Activated T-cell treated with anti-CD3 and anti-CD28 coated beads for 24 hours (primary cell): ENCODE measurements around the gene CLDN4.
"Not testable (repeated sequence)": the region's sequence is repeated elsewhere in the genome, so short reads cannot be mapped to it uniquely, and the experiment has no call there.

Experiments
- DNase-seq: peaks from one replicate; pipeline ENCODE4 v3.0.0-alpha.2; 2020; ENCODE audit warnings: low read depth

Gene CLDN4

DNA sequence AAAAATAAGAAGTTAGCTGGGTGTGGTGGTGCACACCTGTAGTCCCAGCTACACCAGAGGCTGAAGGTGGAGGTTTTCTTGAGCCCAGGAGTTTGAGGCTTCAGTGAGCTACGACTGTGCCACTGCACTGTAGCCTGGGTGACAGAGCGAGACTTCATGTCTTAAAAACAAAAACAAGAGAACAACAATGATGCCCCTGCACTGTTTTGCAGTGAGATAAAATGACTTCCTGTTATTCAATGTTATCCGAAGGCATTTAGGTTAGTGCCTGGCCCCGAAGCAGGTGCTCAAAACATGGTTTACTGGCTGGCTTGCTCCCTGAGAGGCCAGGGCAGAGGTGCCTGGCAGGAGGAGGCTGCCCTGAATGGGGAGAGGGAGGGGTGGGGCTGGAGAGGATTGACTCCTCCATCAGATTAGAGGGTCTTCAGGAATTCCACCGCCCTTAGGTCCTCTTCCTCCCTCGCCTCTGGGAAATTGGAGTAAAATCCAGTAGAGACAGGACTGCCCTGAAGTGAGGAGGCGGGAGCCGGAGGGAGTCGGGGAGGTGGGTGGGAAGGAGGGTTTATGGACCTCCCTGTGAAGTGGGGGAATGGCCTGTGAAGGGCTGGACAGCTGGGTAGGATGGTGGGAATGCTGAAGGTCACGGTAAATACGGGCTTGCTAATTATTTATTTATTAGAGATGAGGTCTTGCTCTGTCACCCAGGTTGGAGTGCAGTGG, 6.8 kb upstream of the CLDN4 start:
- DNase-seq = no peak

- no peak for DNase-seq
These were observed 5.8 kb upstream of the CLDN4 start for GRCh38 chr7:73824986-73825385.

DNA sequence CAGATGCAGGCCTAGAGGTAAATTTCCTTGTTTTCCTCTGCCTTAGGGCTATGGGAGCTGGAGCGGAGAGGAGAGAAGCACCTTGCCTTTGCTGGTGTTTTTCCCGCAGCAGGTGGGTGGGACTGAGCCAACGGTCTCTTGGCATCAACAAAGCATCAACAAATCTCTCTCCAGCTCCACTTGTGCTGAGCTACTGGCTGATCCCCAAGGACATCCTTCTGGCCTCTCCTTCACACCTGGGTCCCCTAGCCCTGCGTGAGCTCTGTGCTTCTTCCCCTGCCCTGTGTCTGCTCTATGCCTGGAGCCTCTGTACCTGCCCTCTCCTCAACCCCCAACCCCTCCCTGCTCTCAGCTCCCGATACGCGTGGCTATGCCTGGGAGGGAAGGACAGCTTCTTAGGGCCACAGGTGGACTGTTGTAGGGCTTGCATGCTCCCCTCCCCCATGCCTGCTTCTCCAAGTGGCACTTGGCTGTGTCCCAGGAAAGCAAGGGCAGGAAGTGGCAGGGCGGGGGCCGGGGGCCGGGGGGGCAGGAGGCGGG, 3.2 kb upstream of the CLDN4 start:
- no peak for DNase-seq

DNA sequence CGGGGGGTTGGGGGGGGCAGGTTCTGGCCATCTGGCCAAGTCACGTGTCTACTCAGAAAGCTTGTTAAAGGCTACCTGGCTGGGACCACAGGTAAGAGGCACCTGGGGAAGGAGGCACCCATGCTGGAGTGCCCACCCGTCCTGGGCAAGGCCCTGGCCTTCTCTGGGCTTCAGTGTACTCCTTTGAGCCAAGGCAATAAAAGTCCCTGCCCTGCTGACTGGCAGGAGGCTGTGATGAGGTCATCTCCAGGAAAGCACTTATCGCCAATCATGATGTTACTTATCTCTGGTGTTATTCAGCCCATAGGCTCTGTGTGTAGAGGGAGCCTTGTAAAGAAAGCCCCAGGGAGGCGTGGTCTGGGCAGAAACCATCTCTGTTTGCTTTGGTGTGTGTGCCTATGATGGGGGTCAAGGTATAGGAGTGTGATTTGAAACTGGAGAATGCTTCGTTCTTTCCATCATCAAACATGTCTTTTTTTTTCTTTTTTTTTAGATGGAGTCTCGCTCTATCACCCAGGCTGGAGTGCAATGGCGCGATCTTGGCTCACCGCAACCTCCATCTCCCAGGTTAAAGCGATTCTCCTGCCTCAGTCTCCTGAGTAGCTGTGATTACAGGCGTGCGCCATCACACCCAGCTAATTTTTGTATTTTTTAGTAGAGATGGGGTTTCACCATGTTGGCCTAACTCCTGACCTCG, 2.5 kb upstream of the CLDN4 start:
- DNase-seq = no peak

DNA sequence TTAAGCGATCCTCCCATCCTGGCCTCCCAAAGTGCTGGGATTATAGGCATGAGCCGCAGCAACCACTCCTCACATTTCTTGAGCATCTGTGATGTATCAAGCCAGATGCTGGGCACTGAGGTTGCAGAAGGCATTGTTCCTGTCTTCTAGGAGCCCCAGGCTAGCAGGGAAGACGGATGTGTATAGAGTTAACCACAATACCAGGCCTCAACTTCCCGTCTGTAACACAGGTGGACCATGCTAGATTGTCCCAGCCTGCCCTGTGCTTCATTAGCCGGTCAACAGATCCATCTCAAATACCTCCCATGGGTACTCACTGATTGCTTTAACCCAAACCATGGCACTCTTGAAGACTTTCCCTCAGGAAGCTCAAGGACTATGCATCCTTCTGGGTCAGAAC, 1.8 kb upstream of the CLDN4 start:
- no peak for DNase-seq

DNA sequence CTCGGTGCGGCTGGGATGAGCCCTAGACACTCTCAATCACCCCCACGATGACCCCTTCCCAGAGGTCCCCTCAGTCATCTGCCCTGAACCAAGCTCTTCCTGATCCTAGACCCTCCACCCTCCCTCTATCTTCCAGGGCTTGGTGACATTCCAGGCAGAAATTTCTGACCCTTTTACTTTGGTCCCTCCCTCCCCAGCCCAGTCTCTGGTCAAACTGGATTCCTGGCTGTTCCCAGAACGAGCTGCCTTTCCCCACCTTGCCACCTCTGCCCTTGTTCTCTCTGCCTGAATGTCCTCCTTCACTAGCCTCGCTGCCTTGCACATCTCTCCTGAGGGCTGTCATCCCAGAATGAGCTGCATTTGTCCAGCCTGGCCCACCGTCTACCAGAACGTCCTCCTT, 1.3 kb upstream of the CLDN4 start:
- DNase-seq = no peak

- DNase-seq = no peak
These were observed 695 bp upstream of the CLDN4 start for GRCh38 chr7:73829921-73830680.

- DNase-seq = no peak
These were observed 713 bp downstream of the CLDN4 start for GRCh38 chr7:73831584-73831833.

DNA sequence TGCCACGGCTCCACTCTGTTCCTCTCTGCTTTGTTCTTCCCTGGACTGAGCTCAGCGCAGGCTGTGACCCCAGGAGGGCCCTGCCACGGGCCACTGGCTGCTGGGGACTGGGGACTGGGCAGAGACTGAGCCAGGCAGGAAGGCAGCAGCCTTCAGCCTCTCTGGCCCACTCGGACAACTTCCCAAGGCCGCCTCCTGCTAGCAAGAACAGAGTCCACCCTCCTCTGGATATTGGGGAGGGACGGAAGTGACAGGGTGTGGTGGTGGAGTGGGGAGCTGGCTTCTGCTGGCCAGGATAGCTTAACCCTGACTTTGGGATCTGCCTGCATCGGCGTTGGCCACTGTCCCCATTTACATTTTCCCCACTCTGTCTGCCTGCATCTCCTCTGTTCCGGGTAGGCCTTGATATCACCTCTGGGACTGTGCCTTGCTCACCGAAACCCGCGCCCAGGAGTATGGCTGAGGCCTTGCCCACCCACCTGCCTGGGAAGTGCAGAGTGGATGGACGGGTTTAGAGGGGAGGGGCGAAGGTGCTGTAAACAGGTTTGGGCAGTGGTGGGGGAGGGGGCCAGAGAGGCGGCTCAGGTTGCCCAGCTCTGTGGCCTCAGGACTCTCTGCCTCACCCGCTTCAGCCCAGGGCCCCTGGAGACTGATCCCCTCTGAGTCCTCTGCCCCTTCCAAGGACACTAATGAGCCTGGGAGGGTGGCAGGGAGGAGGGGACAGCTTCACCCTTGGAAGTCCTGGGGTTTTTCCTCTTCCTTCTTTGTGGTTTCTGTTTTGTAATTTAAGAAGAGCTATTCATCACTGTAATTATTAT, 1.2 kb downstream of the CLDN4 start:
- DNase-seq = no peak

DNA sequence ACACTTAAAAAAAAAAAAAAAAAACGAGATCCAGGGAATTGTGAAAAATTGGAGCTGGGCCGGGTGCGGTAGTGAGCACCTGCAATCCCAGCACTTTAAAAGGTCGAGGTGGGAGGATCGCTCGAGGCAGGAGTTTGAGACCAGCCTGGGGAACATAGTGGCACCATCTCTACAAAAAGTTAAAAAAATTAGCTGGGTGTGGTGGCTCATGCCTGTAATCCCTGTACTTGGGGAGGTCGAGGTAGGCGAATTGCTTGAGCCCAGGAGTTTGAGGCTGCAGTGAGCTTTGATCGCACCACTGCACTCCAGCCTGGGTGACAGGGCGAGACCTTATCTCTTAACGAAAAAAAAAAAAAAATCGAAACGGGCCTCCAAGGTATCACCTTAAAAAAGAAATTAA, 2.0 kb downstream of the CLDN4 start:
- DNase-seq = no peak

DNA sequence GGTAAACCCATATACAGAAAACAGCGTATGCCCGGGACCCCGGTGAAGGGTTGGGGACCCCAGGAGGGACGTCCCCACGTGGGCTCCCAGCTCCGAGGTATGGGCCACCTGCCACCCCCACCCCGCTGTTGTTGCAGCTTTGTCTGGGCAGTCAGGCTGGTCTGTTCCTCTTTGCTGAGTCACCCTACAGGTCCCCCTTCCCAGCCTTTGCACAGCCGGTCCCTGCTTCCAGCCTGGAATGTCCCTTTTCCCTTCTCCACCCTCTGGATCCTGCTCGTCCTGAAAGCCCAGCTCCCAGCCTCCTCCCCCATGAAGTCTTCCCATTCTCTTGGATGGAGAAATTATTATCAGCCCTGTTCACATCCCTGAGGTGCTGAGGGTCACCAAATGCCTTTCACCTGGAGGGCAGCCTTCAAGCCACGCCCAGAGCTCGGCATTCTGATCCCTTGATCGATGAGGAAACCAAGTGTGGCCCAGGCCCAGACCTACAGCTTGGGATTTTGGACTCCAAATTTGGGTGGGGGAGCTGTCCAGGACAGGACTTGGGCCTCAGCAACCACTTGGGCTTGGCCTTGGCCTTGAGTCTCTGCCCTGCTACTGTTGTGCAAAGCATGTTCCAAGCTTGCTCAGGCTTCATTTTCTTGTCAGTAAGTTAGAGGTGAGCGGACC, 2.6 kb downstream of the CLDN4 start:
- DNase-seq = no peak

GRCh38 chr7:73834626-73835191, 3.9 kb downstream of the CLDN4 start:
- no peak for DNase-seq

DNA sequence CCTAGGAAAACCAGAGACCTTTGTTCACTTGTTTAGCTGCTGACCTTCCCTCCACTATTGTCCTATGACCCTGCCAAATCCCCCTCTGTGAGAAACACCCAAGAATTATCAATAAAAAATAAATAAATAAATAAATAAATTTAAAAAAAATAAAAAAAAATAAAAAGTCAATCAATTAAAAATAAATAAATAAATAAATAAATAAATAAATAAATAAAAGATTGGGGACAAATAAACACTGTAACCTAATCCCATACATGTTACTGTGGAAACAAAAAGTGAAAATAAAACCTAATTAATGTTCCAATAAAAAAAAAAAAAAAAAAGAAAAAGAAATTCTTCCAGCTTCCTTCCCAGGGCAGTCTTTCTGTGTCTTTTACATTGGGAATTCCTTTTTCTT, 6.4 kb downstream of the CLDN4 start:
- not testable (repeated sequence) for DNase-seq

GRCh38 chr7:73838642-73839041, 7.8 kb downstream of the CLDN4 start:
- DNase-seq = no peak

- no peak for DNase-seq
These were observed 8.5 kb downstream of the CLDN4 start for GRCh38 chr7:73839290-73839689.

- no peak for DNase-seq
These were observed 9.2 kb downstream of the CLDN4 start for GRCh38 chr7:73839743-73840714.

DNA sequence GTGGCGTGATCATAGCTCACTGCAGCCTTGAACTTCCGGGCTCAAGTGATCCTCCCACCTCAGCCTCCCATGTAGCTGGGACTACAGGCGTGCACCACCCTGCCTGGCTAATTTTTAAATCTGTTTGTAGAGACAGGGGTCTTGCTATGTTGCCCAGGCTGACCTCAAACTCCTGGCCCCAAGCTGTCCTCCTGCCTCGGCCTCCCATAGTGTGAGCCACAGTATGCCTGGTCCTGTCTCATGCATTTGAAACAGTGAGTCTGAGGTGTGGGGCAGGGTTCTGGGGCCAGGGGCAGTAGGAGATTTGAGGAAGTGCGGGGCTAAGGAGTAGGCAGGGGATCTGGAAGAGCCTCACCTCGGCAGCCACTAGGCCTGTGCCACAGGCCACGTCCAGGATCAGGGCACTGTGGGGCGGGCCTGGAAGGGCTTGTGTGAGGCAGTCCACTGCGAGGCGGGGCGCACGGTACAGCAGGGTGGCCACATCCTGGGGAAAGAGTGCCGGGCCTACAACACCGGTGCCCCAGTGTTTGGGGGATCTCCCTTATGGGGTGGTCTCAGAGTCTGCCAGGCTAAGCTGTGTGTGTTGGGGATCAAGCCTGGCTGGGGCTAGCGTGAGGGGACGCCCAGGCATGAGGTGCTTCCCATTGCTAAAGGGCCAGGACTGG, 10.1 kb downstream of the CLDN4 start:
- no peak for DNase-seq

- DNase-seq = no peak
These were observed 10.9 kb downstream of the CLDN4 start for GRCh38 chr7:73841689-73842066.
